Activated T-cell treated with anti-CD3 and anti-CD28 coated beads, Interleukin-2, amount 50 U/mL, for 24 hours (primary cell): ENCODE data around the gene ABCD4.

Experiments used
- DNase-seq: peaks from one replicate; pipeline ENCODE4 v3.0.0-alpha.2; 2020
- H3K27ac Mint-ChIP-seq: 2 replicates; pipeline ENCODE4 v1.8.0; 2020; ENCODE audit warnings: mild to moderate bottlenecking, mixed read lengths
- H3K27me3 Mint-ChIP-seq: 2 replicates; pipeline ENCODE4 v1.8.0; 2020; ENCODE audit warnings: mixed read lengths
- H3K36me3 Mint-ChIP-seq: 2 replicates; pipeline ENCODE4 v1.8.0; 2020; ENCODE audit warnings: low read depth, mixed read lengths
- H3K4me1 Mint-ChIP-seq: 2 replicates; pipeline ENCODE4 v1.8.0; 2020; ENCODE audit warnings: low read depth, mixed read lengths
- H3K4me3 Mint-ChIP-seq: 2 replicates; pipeline ENCODE4 v1.8.0; 2020; ENCODE audit warnings: mild to moderate bottlenecking, moderate library complexity, mixed read lengths
- H3K9me3 Mint-ChIP-seq: 2 replicates; pipeline ENCODE4 v1.8.0; 2020; ENCODE audit warnings: mixed read lengths

ABCD4 gene

DNA sequence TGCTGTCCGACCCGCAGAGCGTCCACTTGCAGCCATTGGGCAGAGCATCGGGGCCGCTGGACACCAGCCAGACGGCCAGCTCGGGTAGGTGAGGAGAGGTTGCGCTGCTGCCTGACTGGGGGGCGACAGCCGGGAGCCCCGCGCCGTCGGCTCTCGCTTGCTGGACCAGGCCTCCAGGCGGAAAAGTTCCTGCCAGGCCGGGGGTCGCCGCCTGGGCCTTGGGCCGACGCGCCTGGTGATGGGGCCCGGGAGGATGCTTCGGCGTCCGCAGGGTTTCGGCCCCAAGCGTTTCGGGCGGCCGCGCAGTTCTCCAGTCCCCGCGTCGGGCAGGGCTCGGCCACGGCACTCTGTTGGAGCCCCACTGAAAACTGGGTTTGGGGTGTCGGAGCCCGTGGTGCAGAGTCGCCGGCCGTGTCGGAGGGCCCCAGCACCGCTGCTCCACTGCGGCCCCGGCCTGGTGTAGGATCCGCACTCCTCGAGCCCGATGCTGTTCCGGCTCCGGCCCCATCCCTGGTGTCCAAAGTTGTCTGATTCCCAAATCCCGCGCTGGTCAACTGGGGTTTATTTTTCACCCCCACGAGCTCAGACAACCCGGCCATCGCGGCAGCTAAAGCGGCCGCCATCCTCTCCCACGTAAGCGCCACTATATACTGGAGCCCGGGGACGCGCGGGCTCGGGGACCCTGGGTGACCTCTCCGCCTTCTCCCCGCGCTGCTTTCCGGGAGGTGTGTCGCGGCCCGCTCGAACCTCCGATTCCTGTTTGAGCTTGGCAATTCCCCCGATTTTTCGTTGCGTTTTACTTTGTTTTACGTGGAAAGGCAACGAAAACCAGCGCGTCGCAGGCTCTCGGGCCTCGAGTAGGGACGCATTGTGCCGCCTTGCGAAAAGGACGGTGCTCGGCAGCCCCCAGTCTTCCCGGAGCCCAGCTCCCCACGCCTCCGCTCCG lies 62.6 kb downstream of the ABCD4 start:
- peak; percentile 49 for DNase-seq
- peak overlapping the region; percentile 60 for H3K4me3 Mint-ChIP-seq
- no peaks in the 10 kb centered on the region for H3K9me3 Mint-ChIP-seq
- peaks cover 86% of the 10 kb centered on the region for H3K27me3 Mint-ChIP-seq
- H3K36me3 Mint-ChIP-seq, result no peaks in the 10 kb centered on the region
- H3K4me1 Mint-ChIP-seq, result peaks cover 19% of the 10 kb centered on the region
- H3K27ac Mint-ChIP-seq, result no peak overlapping the region

DNA sequence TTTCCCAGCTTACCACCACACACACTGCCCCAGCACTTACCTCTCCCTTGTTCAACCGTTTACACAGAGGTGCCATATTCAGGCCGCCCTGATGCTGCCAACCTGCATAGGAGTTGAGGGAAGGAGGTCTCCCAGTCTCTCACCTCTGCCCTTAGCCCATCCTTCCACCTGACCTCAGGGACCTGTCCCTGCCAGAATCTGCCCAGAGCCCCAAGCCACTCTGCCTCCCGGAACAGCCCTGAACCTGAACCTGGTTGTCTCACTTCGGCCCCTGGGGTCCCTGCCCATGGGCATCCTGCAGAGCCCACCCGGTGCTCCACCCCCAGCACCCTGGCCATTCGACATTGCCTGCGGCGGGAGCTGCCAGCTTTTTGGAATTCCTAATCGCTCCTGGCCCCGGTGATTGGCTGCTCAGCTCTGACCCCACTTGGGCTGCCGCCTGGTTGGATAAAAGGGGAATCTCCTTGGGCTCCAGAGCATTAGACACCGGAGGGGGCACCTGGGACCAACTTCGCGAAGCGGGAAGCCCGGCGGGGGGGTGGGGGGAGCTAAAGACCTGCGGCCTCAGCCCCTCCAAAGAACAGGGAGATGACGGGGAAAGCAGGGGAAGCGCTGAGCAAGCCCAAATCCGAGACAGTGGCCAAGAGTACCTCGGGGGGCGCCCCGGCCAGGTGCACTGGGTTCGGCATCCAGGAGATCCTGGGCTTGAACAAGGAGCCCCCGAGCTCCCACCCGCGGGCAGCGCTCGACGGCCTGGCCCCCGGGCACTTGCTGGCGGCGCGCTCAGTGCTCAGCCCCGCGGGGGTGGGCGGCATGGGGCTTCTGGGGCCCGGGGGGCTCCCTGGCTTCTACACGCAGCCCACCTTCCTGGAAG lies 63.5 kb downstream of the ABCD4 start, which contains the start of gene VSX2:
Gene VSX2, plus strand, starts transcription at position 476 of the 874 bp plus-strand sequence. Its CDS starts 113 bp downstream, at position 589.
- Mint-ChIP-seq H3K27me3 (peaks cover 81% of the 10 kb centered on the region), H3K4me1 (peaks cover 19% of the 10 kb centered on the region), H3K27ac (no peak within 1 kb of the TSS), H3K9me3 (no peaks in the 10 kb centered on the region), H3K36me3 (no peaks in the 10 kb centered on the region), H3K4me3 (peak within 1 kb of the TSS; percentile 60)
- no peak for DNase-seq

GRCh38 chr14:74237441-74237840 lies 65.3 kb downstream of the ABCD4 start:
- Mint-ChIP-seq H3K9me3 (peaks cover under 1% of the 10 kb centered on the region), H3K4me1 (peaks cover 19% of the 10 kb centered on the region), H3K27me3 (peaks cover 74% of the 10 kb centered on the region), H3K36me3 (no peaks in the 10 kb centered on the region), H3K4me3 (no peak overlapping the region), H3K27ac (no peak overlapping the region)
- DNase-seq, result no peak
